GM06990 (cell line): ENCODE measurements around the gene ARHGAP24.

Source experiments
- DNase-seq: peaks from one replicate; pipeline ENCODE4 v3.0.0-alpha.2; 2011; ENCODE audit not compliant: insufficient read length; ENCODE audit errors: extremely low read depth
- H3K27me3 ChIP-seq: replicated peaks from 2 replicates; pipeline ENCODE4 v1.6.0; 2011; ENCODE audit warnings: low read length; ENCODE audit not compliant: control insufficient read depth, insufficient read depth
- H3K36me3 ChIP-seq: 2 replicates; pipeline ENCODE4 v1.5.1; 2011; ENCODE audit warnings: low read length; ENCODE audit not compliant: control insufficient read depth, insufficient read depth
- H3K4me3 ChIP-seq: replicated peaks from 2 replicates; pipeline ENCODE4 v1.5.1; 2011; ENCODE audit warnings: low read depth, mild to moderate bottlenecking, control low read depth, low read length
- TF ChIP-seq, protein P1 (sequence below): IDR thresholded peaks from 2 replicates; pipeline ENCODE4 v1.5.1; 2011; ENCODE audit warnings: low read length, control low read depth, mild to moderate bottlenecking, inconsistent platforms; ENCODE audit not compliant: insufficient read depth, poor library complexity, severe bottlenecking

Gene ARHGAP24

GRCh38 chr4:85826060-85826678 is 351.2 kb downstream of the ARHGAP24 start:
- no peaks in the 10 kb centered on the region for H3K36me3 ChIP-seq
- H3K4me3 ChIP-seq, result no peak overlapping the region
- no peak for DNase-seq
- TF ChIP-seq, protein P1, sequence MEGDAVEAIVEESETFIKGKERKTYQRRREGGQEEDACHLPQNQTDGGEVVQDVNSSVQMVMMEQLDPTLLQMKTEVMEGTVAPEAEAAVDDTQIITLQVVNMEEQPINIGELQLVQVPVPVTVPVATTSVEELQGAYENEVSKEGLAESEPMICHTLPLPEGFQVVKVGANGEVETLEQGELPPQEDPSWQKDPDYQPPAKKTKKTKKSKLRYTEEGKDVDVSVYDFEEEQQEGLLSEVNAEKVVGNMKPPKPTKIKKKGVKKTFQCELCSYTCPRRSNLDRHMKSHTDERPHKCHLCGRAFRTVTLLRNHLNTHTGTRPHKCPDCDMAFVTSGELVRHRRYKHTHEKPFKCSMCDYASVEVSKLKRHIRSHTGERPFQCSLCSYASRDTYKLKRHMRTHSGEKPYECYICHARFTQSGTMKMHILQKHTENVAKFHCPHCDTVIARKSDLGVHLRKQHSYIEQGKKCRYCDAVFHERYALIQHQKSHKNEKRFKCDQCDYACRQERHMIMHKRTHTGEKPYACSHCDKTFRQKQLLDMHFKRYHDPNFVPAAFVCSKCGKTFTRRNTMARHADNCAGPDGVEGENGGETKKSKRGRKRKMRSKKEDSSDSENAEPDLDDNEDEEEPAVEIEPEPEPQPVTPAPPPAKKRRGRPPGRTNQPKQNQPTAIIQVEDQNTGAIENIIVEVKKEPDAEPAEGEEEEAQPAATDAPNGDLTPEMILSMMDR, result peak; percentile 23
- no peaks in the 10 kb centered on the region for H3K27me3 ChIP-seq

- no peak overlapping the region for H3K4me3 ChIP-seq
- no peaks in the 10 kb centered on the region for H3K27me3 ChIP-seq
- H3K36me3 ChIP-seq, result no peaks in the 10 kb centered on the region
- no peak for DNase-seq
- TF ChIP-seq, protein P1, result no peak
Observed at GRCh38 chr4:85828027-85828890, 353.3 kb downstream of the ARHGAP24 start.

- TF ChIP-seq, protein P1, result no peak
- Histone ChIP-seq H3K4me3 (no peak overlapping the region), H3K36me3 (no peaks in the 10 kb centered on the region), H3K27me3 (no peaks in the 10 kb centered on the region)
- no peak for DNase-seq
Observed at GRCh38 chr4:85829276-85830051, 354.5 kb downstream of the ARHGAP24 start.

GRCh38 chr4:85831647-85832046 is 356.7 kb downstream of the ARHGAP24 start:
- no peak for DNase-seq
- H3K4me3 ChIP-seq, result no peak overlapping the region
- TF ChIP-seq, protein P1, result no peak
- no peaks in the 10 kb centered on the region for H3K27me3 ChIP-seq
- no peaks in the 10 kb centered on the region for H3K36me3 ChIP-seq

- no peaks in the 10 kb centered on the region for H3K36me3 ChIP-seq
- TF ChIP-seq, protein P1, result no peak
- no peak for DNase-seq
- no peaks in the 10 kb centered on the region for H3K27me3 ChIP-seq
- no peak overlapping the region for H3K4me3 ChIP-seq
Observed at GRCh38 chr4:85833302-85833701, 358.4 kb downstream of the ARHGAP24 start.
